ENCODE results near the gene CDK3.

DNA sequence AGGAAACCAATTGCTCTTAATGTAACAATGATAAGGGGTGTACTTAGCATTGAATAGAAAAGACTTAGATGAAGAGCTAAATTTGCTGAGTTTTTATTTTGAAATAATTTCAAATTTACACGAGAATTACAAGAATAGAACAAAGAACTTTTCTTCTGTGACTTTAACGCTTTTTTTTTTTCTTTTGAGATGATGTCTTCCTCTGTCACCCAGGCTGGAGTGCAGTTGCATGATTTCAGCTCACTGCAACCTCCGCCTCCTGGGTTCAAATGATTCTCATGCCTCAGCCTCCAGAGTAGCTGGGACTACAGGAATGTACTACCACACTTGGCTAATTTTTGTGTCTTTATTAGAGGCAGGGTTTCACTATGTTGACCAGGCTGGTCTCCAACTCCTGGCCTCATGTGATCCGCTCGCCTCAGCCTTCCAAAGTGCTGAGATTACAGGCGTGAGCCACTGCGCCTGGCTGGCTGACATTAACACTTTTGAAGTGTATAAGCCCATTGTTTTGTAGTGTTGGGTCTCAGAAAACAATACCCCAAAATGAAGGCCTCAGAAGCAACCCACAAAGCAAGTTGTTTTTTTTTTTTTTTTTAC is 19.5 kb upstream of the CDK3 start:
- TF ChIP-seq POLR2A (IDR thresholded peaks at IDR 0.05) (no peak), POLR2AphosphoS5 (IDR thresholded peaks at IDR 0.05) (no peak)
- TF ChIP-seq, protein P1, sequence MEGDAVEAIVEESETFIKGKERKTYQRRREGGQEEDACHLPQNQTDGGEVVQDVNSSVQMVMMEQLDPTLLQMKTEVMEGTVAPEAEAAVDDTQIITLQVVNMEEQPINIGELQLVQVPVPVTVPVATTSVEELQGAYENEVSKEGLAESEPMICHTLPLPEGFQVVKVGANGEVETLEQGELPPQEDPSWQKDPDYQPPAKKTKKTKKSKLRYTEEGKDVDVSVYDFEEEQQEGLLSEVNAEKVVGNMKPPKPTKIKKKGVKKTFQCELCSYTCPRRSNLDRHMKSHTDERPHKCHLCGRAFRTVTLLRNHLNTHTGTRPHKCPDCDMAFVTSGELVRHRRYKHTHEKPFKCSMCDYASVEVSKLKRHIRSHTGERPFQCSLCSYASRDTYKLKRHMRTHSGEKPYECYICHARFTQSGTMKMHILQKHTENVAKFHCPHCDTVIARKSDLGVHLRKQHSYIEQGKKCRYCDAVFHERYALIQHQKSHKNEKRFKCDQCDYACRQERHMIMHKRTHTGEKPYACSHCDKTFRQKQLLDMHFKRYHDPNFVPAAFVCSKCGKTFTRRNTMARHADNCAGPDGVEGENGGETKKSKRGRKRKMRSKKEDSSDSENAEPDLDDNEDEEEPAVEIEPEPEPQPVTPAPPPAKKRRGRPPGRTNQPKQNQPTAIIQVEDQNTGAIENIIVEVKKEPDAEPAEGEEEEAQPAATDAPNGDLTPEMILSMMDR (IDR thresholded peaks at IDR 0.05), result no peak
